ENCODE data around the gene NME9.

DNA sequence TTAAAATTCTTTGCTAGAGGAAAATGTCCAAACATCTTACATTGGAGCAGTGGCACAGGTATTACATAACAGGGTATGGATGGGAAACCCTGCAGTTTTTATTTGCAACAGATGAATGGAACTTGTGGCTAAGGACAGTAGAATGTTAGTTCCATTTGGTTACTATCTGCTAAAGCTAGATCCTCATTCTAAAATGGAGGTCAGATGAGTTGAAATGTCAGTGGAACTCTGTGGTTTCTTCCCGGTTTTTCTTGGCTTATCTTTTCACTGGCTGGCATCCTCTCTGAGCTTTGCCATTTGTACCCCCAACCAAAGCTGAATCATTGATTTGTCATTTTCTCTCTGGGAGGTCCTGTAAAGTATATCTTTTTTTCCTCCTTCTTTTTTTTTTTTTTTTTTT is 73.6 kb downstream of the NME9 start:
- TF ChIP-seq, protein P1, sequence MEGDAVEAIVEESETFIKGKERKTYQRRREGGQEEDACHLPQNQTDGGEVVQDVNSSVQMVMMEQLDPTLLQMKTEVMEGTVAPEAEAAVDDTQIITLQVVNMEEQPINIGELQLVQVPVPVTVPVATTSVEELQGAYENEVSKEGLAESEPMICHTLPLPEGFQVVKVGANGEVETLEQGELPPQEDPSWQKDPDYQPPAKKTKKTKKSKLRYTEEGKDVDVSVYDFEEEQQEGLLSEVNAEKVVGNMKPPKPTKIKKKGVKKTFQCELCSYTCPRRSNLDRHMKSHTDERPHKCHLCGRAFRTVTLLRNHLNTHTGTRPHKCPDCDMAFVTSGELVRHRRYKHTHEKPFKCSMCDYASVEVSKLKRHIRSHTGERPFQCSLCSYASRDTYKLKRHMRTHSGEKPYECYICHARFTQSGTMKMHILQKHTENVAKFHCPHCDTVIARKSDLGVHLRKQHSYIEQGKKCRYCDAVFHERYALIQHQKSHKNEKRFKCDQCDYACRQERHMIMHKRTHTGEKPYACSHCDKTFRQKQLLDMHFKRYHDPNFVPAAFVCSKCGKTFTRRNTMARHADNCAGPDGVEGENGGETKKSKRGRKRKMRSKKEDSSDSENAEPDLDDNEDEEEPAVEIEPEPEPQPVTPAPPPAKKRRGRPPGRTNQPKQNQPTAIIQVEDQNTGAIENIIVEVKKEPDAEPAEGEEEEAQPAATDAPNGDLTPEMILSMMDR (IDR thresholded peaks at IDR 0.05), result no peak
- TF ChIP-seq POLR2A (IDR thresholded peaks at IDR 0.05), result no peak

All from tibial nerve (tissue), 3 donors.